Panc1 (cell line): ENCODE results near the gene TSHR. TPM values are rescaled to one million over a fixed set of nuclear protein-coding genes. Genes with fewer than 3 reads are reported as not detected.
"Not testable (repeated sequence)": the region's sequence is repeated elsewhere in the genome, so short reads cannot be mapped to it uniquely, and the experiment has no call there.

Source experiments
- ATAC-seq: fragments of 200-7000 bp; cut with Tn5 transposase; 2 replicates; pipeline ENCODE4 v1.9.1; 2020; ENCODE audit warnings: mild to moderate bottlenecking, moderate library complexity
- BruUV-seq: library from RNA; stranded (reverse); fragments of 400-500 nt; replicated peaks from 2 replicates; lab custom pipeline; 2021; lab: Mats Ljungman, UMichigan
- CTCF ChIA-PET: fragments of 300-600 bp; sonication (Branson Sonifier 250); formaldehyde crosslinking; loops from one replicate; lab custom pipeline; 2022; ENCODE audit warnings: antibody characterized with exemption; lab: Charles Lee
- POLR2A ChIA-PET: fragments of 300-600 bp; sonication (Branson Sonifier 250); formaldehyde crosslinking; loops from one replicate; lab custom pipeline; 2022; ENCODE audit warnings: antibody characterized with exemption; lab: Charles Lee
- DNase-seq: peaks from one replicate; pipeline ENCODE4 v3.0.0-alpha.2; 2010; ENCODE audit warnings: low read depth, low spot score
- H3K27ac ChIP-seq: 2 replicates; pipeline ENCODE4 v1.5.1; 2011; ENCODE audit warnings: mild to moderate bottlenecking, low read length, inconsistent platforms
- H3K27me3 ChIP-seq: fragments of 200-500 bp; sonication (Bioruptor generic); 2 replicates; pipeline ENCODE4 v1.6.0; 2014; ENCODE audit warnings: low read length, inconsistent platforms; ENCODE audit not compliant: control insufficient read depth, insufficient read depth
- H3K36me3 ChIP-seq: fragments of 200-500 bp; sonication (Bioruptor generic); 2 replicates; pipeline ENCODE4 v1.5.1; 2014; ENCODE audit warnings: inconsistent platforms, mild to moderate bottlenecking, low read length, moderate library complexity; ENCODE audit not compliant: control insufficient read depth, insufficient read depth
- H3K4me1 ChIP-seq: 2 replicates; pipeline ENCODE4 v1.5.1; 2011; ENCODE audit warnings: inconsistent platforms, mild to moderate bottlenecking, low read length, moderate library complexity; ENCODE audit not compliant: control insufficient read depth, insufficient read depth
- H3K4me3 ChIP-seq, 2 experiments: 2 replicates each; pipeline ENCODE4 v1.5.1; 2011 to 2012; ENCODE audit warnings: low read depth in 2 of 2, low read length in 2 of 2, mild to moderate bottlenecking in 2 of 2, inconsistent platforms in 1 of 2, moderate library complexity in 1 of 2
- H3K9me3 ChIP-seq: fragments of 200-500 bp; sonication (Bioruptor generic); 2 replicates; pipeline ENCODE4 v1.5.1; 2014; ENCODE audit warnings: low read depth, mild to moderate bottlenecking, inconsistent platforms, low read length, moderate library complexity; ENCODE audit not compliant: control insufficient read depth, insufficient read depth
- CTCF ChIP-seq: fragments of 450-650 bp; IDR thresholded peaks from 2 replicates; pipeline ENCODE4 v1.5.1; 2017; ENCODE audit warnings: mild to moderate bottlenecking
- POLR2AphosphoS5 ChIP-seq: IDR thresholded peaks from 2 replicates; pipeline ENCODE4 v1.6.1; 2012; ENCODE audit warnings: mild to moderate bottlenecking, low read depth, low read length, moderate library complexity
- REST ChIP-seq, 2 experiments: IDR thresholded peaks; 2 replicates each; pipeline ENCODE4 v1.6.1; 2011 to 2012; ENCODE audit warnings: low read depth in 2 of 2, control low read depth in 1 of 2, low read length in 1 of 2, mild to moderate bottlenecking in 1 of 2, moderate library complexity in 1 of 2; ENCODE audit not compliant: insufficient read depth in 1 of 2
- SIN3A ChIP-seq: IDR thresholded peaks from 2 replicates; pipeline ENCODE4 v1.6.1; 2012; ENCODE audit warnings: low read depth, mild to moderate bottlenecking, low read length, moderate library complexity, borderline replicate concordance; ENCODE audit not compliant: insufficient read depth
- TCF7L2 ChIP-seq: IDR thresholded peaks from 2 replicates; pipeline ENCODE4 v1.6.1; 2011; ENCODE audit warnings: mild to moderate bottlenecking, low read depth, low read length, inconsistent platforms
- in situ Hi-C: cut with HindIII; loops from 2 replicates; pipeline ENCODE4 v1.10.0; 2016; ENCODE audit warnings: low sequenced_read_pairs, low pct_unique_long_range_greater_than_20kb
- intact Hi-C: fragments of 100-400 bp; cut with micrococcal nuclease; formaldehyde crosslinking; loops from one replicate; pipeline ENCODE4 v1.10.0; 2022; ENCODE audit not compliant: unreplicated experiment
- total RNA-seq: library from RNA; stranded (reverse); gene quantifications from one replicate; pipeline ENCODE4 v1.2.1, GENCODE V29; 2021; ENCODE audit not compliant: unreplicated experiment

The TSHR gene
- total RNA-seq, 1 experiment from 2014 or later: not detected

GRCh38 chr14:80948291-80948690 is 7.1 kb upstream of the TSHR start:
- no TSS peak for BruUV-seq
- Histone ChIP-seq H3K27me3 (peaks cover 8% of the 10 kb centered on the region), H3K4me1 (no peaks in the 10 kb centered on the region), H3K4me3 (no peak overlapping the region), H3K36me3 (no peaks in the 10 kb centered on the region), H3K27ac (no peak overlapping the region), H3K9me3 (no peaks in the 10 kb centered on the region)
- DNase-seq: no peak
- no peak for TF ChIP-seq CTCF
- no peak for TF ChIP-seq REST (IDR thresholded peaks at IDR 0.05; ENCODE audit: insufficient read depth in 1 of 2, low read depth in 2 of 2, low read length in 1 of 2)
- TF ChIP-seq SIN3A: no peak
- TF ChIP-seq POLR2AphosphoS5: no peak
- TF ChIP-seq TCF7L2: no peak
- no peak for ATAC-seq
- ChIA-PET POLR2A (no interaction called here), CTCF (no interaction called here)
- in situ Hi-C loops: no loop called here
- intact Hi-C loops: no loop called here

- DNase-seq (no peak), ATAC-seq (no peak)
- in situ Hi-C loops: no loop called here
- BruUV-seq: no TSS peak
- CTCF ChIA-PET: no interaction called here
- H3K36me3 ChIP-seq: no peaks in the 10 kb centered on the region; the same call in 1 of the 2 replicates
- POLR2A ChIA-PET: no interaction called here
- intact Hi-C loops: loop anchor here (10.0 kb wide), 1 partner anchor 223 kb away; no protein-coding TSS in a partner anchor
- H3K27me3 ChIP-seq: peaks cover 12% of the 10 kb centered on the region
- no peak overlapping the region for H3K27ac ChIP-seq
- TF ChIP-seq CTCF: no peak
- no peak for TF ChIP-seq SIN3A
- TF ChIP-seq TCF7L2: no peak
- no peak for TF ChIP-seq POLR2AphosphoS5
- TF ChIP-seq REST (IDR thresholded peaks at IDR 0.05; ENCODE audit: insufficient read depth in 1 of 2, low read depth in 2 of 2, low read length in 1 of 2): no peak
- no peaks in the 10 kb centered on the region for H3K9me3 ChIP-seq
- H3K4me1 ChIP-seq: no peaks in the 10 kb centered on the region
- no peak overlapping the region for H3K4me3 ChIP-seq
Measured at GRCh38 chr14:80951491-80951890, 3.9 kb upstream of the TSHR start.

GRCh38 chr14:80953211-80953610 is 2.2 kb upstream of the TSHR start:
- ATAC-seq, in situ Hi-C loops, CTCF ChIA-PET, POLR2A ChIA-PET, H3K4me3 ChIP-seq, BruUV-seq, H3K36me3 ChIP-seq, H3K9me3 ChIP-seq, H3K4me1 ChIP-seq, H3K27ac ChIP-seq, DNase-seq: not testable (repeated sequence)
- intact Hi-C loops: loop anchor here (10.0 kb wide), 1 partner anchor 222 kb away; no protein-coding TSS in a partner anchor
- peaks cover 18% of the 10 kb centered on the region for H3K27me3 ChIP-seq
